D341Med (cell line): ENCODE measurements around the gene MAGI1.

ENCODE experiments used
- DNase-seq: peaks from one replicate; pipeline ENCODE4 v3.0.0; 2012; ENCODE audit warnings: low spot score

Gene MAGI1

DNA sequence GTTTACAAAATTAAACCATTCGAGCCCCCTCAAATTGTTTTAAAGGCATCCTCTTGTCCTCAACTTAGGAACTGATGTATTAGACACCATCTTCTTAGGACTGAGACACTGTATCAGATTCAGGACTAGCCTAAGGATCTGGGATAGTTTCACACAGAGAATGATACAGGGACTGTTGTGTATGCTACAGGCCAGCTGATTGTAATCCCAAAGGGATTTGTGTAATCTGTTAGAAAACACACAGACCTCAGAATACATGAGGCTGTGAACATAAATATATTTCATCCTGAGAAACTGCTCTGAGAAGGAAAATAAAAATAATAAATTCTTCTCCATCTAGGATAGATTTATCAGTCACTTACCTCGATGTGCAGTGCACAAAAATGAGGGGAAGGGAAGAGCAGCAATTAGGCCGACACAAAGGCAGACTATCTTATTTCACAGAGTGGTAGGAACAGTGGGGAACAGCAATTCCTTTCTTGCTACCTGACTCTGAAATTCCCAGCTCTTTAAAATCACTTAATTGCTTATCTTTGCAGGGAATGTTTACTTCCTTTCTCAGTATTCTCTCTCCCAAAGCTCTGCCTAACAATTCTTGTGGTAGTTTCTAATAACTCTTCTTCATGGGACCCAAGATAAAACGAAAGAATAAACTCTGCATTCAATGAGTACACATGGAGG lies 322.5 kb downstream of the MAGI1 start:
- no peak for DNase-seq

DNA sequence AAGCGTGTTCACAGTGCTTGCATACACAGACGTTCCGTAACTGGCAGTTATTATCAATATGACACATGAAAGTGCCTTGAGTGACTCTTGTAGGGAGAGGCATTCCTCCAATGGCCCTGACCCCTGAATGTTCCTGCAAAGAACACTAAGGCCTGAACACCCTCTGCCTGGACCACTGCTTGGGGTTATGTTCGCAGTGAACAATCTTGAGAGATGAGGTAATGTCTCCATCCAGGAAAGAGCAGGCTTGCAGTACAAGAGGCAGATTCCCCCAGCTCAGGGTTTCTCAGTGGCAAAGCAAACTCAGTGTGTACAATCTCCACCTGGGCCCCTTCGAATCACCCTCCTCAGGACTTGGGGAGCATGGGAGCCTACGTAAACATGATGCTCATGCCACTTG lies 324.6 kb downstream of the MAGI1 start:
- DNase-seq, result no peak

DNA sequence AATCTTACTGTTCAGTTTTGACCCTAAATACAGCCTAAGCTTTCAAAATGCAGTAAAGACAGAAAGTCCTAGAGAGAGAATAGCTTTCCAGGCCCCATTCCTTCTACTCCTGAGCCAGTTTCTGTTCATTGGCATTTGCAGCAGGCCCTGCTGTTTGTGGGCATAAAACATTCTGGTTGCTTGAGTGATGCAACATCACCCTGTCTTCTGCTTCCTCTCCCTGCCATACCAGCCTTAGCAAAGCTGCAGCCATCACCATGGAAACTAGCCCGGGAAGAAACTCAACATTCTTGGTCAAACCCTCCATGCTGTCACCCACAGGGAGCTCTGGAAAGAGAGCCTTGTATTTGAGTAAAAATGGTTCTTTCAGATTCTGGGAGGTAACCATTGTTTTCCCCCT lies 325.7 kb downstream of the MAGI1 start:
- DNase-seq, result no peak

DNA sequence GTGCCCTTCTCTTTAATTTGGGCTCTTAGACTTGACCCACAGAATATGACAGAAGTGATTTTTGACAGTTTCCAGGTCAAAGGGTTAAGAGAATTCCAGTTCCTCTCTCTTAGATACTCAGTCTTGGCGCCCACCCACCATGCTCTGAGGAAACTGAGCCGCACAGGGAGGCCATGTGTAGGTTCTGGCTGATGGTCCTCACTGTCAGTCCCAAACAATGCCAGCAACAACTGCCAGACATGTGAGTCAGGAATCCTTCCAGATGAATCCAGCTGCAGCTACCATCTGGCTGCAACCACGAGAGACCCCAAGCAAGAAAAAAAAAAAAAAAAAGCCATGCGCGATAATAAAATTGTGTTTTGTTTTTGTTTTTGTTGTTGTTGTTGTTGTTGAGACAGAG lies 326.6 kb downstream of the MAGI1 start:
- DNase-seq, result no peak

DNA sequence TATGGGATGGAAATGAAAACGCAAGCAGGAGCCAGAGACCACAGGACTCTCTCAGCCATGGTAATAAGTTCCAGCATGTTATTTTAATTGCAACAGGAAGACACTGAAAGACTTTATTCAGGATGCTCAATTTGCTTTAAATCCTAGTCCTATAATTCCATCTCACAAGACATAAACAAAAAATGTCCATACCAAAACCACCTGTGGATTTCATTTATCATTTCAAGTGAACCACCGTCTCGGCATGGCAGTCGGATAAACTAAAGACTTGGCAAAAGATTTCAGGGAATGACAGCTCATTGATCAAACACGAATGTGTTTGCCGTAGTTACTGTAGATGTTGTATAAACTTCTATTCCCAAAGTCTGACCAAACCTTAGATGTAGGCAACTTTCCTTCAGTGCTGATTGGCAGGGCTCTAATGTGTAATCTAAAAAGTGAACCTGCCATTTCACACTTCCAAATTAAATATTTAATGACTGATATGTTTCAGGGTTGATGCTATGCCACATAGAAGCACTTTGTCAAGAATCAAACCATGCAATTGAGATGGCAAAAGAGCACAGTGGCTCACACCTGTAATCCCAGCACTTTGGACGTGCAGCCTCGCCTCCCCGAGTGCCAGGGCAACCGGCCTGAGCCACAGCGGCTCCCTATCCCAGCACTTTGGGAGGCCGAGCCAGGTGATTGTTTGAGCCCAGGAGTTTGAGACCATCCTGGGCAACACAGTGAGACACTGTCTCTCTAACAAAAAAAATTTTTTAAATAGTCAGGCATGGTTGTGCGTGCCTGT lies 331.7 kb downstream of the MAGI1 start:
- no peak for DNase-seq

DNA sequence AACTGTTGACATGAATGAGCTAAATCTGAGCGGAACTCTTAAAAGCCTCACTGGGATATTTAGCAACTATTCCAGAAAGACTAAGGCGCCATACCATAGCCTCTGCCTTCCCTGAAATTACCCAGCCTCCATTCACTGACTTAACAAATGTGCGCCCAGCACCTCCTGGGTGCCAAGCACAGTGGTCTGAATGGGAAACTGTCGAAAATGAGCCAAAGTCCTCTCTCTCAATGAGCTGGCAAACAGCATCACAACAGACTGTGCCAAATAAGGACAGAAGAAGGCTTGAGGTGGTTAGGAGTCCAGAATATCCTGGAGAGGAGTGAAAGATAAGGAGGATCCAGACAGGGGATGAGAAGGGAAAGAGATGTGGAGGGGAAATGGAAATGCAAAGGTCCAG lies 332.4 kb downstream of the MAGI1 start:
- DNase-seq, result no peak

DNA sequence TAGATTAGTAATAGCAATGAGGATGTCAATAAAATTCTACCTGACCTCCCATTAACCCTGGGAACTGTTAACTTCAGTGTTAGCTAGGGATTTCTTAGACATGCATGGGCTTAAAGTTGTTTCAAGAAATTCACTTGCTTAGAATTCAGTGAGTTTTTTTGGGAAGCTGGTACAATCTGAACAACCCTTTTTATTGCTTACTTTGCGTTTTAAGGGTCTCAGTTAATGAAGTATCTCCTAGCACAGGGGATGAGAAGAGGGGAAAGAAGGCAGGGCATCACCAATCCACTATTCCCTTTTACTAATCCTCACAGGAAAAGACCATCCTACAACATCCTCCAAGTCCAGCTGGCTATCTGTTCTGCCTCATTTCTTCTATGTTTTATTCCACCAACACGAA lies 334.9 kb downstream of the MAGI1 start:
- DNase-seq, result no peak

DNA sequence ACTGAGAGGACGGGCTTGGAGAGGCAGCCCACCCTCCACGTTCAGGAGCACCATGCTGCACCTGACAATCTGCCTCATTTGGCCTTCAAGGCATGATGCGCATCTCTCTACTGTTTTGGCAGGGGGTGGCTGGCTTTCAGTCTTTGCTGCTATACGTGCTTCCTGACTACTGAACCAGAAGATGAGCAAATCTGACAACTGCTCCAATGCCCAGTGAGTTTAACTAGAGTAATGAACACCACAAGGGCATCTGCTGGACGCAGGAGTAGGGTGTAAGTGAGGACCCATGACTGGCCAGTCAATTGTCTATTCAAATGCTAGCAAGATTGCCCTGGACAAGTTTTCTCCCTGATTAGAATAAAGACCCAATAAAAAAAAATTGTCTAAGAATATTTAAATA lies 335.7 kb downstream of the MAGI1 start:
- no peak for DNase-seq

DNA sequence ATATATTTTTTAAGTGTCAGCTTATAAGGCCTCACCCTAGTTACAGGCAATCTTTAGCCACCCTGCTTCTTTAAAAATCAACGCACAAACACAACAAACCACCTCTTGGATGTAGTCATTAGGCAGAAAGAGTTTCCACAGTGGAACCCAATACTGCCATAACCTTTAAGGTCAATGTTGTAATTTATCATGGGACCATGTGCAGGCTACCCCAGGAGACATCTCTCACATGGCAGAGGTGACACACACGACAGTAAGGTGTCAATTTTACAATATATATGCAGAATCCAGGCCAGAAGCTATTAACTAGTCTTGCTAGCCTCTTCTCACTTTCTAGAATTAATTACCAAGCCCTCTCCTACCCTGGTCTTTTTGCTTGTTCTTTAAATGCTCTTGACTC lies 336.5 kb downstream of the MAGI1 start:
- no peak for DNase-seq

DNA sequence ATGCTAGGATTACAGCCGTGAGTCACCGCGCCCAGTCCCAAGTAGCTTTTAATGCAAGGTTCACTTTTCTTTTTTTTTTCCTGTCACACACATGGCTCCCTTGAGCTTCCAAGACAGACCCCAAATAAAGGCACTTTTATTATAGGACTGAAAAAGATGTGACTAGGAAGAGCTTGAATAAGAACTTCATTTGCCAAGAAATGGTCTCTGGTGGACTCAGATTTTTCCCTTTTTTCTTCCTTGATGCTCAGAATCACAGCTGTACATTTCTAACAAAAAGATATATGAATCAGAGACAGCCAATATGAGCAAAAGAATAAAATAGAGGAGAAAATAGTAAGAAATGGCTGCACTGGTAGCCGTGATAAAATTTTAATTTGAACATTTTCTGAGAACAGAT lies 337.2 kb downstream of the MAGI1 start:
- DNase-seq, result no peak

DNA sequence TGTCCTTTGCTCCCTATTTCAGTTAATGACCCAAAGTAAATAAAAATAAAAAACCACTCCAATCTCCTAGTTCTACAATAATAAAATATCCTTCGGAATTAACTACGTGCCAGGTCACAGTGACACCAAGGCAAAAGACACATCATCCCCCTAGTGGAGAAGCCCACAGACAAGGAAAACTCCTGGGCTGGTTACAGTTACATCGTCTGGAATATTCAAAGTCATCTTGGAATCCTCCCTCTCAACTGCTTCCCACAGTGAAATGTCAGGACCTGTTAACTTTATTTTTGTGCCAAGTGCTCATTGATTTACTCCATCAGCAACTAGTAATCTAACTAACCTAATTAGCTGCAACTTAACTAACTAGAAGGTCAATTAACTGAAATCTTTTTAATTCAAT lies 349.3 kb downstream of the MAGI1 start:
- no peak for DNase-seq

DNA sequence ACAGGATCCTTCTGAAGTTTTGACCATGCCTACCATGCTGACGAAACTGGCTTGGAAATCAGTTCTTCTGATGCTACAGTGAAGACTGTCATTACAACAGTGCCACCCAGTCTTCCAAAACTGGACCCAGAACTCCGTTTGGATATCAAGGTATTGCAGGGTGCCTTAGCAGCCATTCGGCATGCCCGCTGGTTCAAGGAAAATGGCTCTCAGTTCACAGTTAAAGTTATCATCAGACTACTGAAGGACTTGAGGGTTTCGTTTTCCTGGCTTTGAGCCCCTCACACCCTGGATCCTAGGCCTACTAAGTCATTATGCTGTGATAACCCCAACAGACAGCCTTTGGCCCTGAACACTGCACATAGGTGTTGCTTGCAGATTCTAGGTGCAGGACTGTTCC lies 351.0 kb downstream of the MAGI1 start:
- DNase-seq, result no peak

DNA sequence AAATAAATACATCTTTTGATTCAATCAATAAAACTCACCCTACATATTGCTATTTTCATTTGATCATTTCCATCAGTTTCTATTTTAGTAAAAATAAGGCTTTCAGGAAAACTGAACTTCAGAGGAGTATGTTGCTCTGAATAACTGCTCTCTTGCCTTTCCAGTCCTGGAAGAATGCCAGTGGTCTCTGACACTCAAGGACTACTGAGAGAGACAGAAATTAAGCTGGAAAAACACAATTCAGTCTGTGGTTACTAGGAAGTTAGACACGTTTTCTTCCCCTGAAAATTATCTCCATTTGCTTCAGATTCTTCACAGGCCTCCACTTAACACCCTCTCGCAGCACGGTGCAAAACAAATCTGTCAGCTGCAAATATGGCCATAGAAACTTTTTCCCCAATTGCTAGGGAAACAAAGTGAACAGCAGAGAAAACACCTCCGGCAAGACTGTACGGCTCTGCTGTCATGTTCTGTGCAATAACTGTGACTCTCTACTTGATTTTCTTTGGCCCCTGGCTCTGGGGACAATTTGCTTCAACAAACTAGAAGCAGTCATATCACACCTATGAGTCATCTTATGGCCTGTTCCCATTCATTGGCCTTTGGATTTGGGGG lies 353.0 kb downstream of the MAGI1 start:
- no peak for DNase-seq

DNA sequence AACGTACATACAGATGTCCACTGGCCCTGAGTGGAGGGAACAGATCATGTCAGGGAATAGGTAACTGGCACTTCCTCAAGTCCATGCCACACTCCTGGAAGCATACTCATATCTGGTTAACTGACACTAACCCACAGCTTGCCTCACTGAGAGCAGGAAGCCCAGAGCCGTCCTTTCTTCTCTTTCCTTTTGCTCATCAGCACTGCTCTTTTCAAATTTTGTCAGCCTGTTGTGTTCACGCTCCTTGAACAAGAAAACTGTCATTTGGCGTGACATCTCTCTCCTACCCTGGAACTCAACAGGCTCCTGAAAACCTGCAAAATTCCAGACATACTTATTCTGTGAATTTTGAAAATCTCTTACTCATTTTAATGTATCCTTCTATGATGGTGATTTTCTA lies 360.2 kb downstream of the MAGI1 start:
- no peak for DNase-seq

DNA sequence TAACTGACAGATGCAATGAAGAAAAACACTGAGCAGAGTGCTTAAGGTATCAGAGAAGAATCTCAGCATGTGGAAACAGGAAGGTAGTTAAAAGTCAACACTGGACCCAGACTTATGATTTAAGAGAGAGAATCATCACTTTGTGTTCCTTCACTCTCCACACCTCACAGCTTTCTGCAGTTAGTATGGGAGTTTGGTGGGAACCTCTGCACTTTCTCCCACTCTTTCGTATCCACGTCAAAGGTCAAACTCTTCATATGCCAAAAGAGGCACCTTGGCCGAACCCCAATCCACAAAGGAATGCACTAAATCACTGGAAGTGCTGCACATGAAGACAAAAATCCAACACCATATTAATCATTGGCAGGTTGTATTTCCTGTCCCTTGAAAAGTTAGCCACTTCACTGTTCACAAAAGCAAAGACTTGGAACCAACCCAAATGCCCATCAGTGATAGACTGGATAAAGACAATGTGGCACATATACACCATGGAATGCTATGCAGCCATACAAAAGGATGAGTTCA lies 361.2 kb downstream of the MAGI1 start:
- DNase-seq, result no peak

DNA sequence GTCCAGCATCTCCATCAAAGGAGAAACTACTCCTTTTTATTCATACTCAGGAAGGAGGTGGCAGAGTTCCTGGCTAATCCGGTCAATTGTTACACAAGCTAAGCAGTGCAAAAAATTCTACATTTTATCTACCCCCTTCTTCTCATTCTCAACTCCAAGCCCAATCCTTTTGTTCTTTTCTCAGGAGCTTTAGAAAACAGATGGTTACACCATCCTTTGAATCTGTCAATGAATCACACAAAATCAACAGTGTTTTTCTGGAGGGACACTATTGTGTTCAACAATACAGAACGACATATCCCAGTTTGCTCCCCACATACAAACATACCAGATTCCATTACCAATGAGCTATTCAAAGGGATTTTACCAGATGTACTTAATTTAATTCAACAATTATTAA lies 362.1 kb downstream of the MAGI1 start:
- DNase-seq, result no peak

DNA sequence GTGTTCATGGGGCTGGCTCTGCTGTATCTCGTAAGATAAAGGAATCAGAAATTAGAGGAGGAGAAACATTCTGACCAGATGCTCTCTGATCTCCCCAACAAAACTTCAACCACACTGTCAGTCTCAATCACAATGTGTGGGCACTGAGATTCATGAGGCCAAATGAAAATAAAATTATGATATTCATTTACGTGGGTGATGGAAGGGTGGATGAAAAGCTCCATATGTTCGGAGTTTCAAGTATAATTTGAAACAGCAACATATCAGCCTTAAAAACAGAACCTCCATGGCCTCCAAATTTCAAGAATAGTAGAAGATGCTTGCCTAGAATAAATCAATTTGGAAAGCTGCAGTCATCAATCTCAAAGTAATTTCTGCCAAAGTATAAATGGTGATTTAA lies 363.7 kb downstream of the MAGI1 start:
- DNase-seq, result no peak

DNA sequence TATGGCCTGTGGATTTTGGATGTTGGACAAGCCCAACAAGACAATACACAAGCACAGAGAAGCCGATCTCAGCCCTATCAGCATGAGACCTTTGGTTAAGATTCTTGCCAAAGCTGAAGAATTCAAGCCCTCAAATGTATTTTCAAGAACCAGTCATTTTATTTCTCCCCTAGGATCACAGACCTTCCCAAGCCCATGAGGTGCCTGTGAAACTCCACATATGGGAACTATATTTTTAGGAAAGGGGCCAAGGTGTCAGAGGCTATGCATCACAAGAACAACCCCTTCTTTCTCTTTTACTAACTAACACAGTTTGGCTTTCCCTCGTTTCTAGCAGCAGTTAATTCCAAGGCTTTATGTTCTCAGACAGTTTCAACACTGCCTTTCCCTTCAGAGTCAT lies 364.5 kb downstream of the MAGI1 start:
- no peak for DNase-seq

DNA sequence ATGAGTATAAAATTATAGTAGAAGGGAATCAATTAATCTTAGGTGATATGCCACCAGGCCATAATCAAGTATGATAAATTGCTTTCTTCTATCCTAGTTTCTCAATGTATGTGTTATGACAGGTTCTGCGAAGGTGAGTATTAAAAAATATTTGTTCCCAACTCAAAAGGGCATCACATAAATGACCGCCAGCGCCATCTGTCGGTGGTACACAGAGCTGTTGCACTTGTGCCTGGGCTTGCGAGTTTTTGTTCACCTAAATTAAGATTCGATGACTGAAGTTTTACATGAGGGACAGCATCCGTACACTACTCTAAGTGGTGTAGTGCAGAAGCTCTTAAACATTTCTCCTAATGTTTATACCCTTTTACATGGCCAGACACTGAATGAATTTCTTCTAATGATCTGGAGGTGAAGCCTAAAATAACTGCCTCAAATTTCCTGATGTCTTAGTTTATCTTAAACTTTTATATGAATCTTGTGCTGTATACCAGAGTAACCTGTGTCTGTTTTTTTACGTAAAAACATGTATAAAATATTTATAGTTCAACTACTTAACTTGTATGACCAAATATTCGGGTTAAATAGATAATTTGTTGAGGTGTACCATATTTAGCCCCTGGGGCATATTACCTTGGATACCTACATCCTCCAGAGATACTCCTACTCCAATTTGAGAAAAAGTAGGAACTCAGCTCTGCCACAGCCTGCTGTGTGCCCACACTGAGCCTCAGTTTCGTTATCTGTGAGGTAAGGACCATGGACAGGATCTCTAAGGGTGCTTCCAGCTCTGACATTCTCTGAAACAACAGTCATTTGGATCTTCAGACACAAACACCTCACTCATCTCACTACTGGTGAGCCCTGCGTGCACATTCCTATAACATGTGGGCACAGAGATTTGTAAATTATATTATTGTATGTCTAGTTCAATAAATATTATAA lies 365.6 kb downstream of the MAGI1 start:
- DNase-seq, result peak; percentile 72

DNA sequence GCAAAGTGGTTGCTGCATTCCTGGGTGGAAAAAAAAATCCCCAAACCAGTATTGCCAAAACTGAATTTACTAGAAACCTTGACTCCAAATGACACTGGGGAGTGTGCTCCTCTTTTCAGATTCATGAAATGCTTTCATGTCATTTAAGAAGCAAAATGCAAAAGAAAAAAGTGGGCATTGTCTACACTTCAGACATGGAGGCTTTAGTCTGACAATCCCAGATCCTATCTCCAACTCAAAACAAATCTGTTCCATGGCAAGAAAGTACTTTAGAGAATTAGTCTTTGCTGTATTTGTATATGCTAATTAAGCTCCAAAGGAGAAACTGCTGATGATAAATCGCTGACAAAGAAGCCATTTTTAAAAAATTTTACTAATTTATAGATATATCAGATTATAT lies 366.7 kb downstream of the MAGI1 start:
- DNase-seq, result no peak

DNA sequence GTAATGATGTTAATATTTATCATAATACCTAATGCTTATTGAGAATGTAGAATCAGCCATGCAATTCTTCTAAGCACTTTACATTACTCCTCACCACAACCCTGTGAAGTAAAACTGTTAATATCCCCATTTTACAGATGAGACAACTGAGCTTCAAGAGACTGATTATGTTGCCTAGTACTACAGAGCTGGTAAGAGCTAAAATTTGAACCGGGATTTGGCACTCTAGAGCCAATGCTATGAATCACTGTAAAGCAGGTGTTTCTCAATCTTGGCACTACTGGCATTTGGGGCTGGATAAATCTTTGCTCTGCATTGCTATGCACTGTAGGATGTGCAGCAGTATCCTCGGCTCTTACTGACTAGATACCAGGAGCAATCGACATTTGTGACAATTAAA lies 367.7 kb downstream of the MAGI1 start:
- no peak for DNase-seq
